Neural cell (in vitro differentiated cells): ENCODE results near the gene MPP3.

Experiments used
- EZH2 ChIP-seq: fragments of 200-600, 300-800 bp; shearing (Covaris generic), sonication (generic); IDR thresholded peaks from 2 replicates; pipeline ENCODE4 v1.6.1; 2014; ENCODE audit warnings: antibody characterized with exemption, low read length, borderline replicate concordance, mild to moderate bottlenecking; ENCODE audit not compliant: insufficient read depth, poor library complexity, severe bottlenecking
- POLR2AphosphoS5 ChIP-seq: IDR thresholded peaks from 2 replicates; pipeline ENCODE4 v1.6.1; 2012
- RAD21 ChIP-seq: fragments of 450-650 bp; conservative IDR thresholded peaks from 2 replicates; pipeline ENCODE4 v1.6.1; 2014; ENCODE audit warnings: antibody characterized with exemption, mild to moderate bottlenecking, moderate library complexity
- TF ChIP-seq, protein P1 (sequence below): fragments of 450-650 bp; IDR thresholded peaks from 2 replicates; pipeline ENCODE4 v1.5.1; 2014; ENCODE audit warnings: antibody characterized with exemption, mild to moderate bottlenecking, moderate library complexity; ENCODE audit not compliant: poor library complexity, severe bottlenecking

DNA sequence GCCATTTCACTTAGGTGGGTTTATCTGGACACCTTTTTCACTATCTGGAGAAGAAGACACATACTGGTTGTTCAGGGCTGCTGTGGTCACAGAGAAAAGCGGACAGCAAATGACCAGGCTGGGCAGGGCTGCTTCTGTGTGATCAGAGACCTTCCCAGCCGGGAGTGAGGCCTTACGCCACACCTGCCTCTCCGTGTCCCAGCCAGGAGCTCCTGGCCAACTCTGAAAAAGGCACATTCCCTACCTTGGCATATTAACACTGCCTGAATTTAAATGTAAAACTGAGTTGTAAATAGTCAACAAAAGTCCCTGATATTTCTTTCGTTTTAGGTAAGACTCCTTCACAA is 65.3 kb downstream of the MPP3 start:
- TF ChIP-seq RAD21: no peak
- TF ChIP-seq EZH2: no peak
- TF ChIP-seq, protein P1, sequence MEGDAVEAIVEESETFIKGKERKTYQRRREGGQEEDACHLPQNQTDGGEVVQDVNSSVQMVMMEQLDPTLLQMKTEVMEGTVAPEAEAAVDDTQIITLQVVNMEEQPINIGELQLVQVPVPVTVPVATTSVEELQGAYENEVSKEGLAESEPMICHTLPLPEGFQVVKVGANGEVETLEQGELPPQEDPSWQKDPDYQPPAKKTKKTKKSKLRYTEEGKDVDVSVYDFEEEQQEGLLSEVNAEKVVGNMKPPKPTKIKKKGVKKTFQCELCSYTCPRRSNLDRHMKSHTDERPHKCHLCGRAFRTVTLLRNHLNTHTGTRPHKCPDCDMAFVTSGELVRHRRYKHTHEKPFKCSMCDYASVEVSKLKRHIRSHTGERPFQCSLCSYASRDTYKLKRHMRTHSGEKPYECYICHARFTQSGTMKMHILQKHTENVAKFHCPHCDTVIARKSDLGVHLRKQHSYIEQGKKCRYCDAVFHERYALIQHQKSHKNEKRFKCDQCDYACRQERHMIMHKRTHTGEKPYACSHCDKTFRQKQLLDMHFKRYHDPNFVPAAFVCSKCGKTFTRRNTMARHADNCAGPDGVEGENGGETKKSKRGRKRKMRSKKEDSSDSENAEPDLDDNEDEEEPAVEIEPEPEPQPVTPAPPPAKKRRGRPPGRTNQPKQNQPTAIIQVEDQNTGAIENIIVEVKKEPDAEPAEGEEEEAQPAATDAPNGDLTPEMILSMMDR: no peak
- no peak for TF ChIP-seq POLR2AphosphoS5
